ENCODE data around the gene DEPDC1. TPM values are rescaled to one million over a fixed set of nuclear protein-coding genes. Genes with fewer than 3 reads are reported as not detected.
A peak's percentile ranks its signal among the peaks of the same experiment; 100 is the strongest.

DEPDC1 gene
- total and polyA plus RNA-seq, 7 donors: 0.01 to 0.26 (median 0.08) TPM; not detected in 1

DNA sequence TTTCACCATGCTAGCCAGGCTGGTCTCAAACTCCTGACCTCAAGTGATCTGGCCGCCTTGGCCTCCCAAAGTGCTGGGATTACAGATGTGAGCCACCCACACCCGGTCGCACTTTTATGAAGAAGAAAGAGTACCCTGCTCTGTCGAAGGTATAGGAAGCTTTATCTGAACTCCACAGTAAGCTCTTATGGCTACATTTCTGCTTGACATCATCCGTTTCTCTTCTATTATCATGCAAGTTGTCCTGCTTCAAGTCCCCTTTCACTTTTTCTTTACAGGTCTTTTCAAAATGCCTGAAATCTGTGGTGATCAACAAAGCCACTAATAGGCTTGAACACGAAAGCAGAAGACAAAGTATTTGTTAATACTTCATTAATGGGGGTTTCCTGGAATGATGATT, 51.2 kb downstream of the DEPDC1 start:
- ATAC-seq (no peak), DNase-seq (no peak)
- Histone ChIP-seq H3K27ac (no peak overlapping the region), H3K4me3 (no peak overlapping the region), H3K4me1 (no peaks in the 10 kb centered on the region), H3K27me3 (ENCODE audit: insufficient read depth in 3 of 3, low read length in 2 of 3) (no peaks in the 10 kb centered on the region), H3K36me3 (ENCODE audit: insufficient read depth in 1 of 2, low read depth in 1 of 2) (no peaks in the 10 kb centered on the region), H3K9me3 (no peaks in the 10 kb centered on the region)
- 88 to 93% (median 91%) methylated on average over 6 of the region's 6 CpGs for WGBS, 3 donors
- TF ChIP-seq, protein P1, sequence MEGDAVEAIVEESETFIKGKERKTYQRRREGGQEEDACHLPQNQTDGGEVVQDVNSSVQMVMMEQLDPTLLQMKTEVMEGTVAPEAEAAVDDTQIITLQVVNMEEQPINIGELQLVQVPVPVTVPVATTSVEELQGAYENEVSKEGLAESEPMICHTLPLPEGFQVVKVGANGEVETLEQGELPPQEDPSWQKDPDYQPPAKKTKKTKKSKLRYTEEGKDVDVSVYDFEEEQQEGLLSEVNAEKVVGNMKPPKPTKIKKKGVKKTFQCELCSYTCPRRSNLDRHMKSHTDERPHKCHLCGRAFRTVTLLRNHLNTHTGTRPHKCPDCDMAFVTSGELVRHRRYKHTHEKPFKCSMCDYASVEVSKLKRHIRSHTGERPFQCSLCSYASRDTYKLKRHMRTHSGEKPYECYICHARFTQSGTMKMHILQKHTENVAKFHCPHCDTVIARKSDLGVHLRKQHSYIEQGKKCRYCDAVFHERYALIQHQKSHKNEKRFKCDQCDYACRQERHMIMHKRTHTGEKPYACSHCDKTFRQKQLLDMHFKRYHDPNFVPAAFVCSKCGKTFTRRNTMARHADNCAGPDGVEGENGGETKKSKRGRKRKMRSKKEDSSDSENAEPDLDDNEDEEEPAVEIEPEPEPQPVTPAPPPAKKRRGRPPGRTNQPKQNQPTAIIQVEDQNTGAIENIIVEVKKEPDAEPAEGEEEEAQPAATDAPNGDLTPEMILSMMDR (IDR thresholded peaks at IDR 0.05): no peak
- intact Hi-C loops (cut with DNase I): no loop called here

DNA sequence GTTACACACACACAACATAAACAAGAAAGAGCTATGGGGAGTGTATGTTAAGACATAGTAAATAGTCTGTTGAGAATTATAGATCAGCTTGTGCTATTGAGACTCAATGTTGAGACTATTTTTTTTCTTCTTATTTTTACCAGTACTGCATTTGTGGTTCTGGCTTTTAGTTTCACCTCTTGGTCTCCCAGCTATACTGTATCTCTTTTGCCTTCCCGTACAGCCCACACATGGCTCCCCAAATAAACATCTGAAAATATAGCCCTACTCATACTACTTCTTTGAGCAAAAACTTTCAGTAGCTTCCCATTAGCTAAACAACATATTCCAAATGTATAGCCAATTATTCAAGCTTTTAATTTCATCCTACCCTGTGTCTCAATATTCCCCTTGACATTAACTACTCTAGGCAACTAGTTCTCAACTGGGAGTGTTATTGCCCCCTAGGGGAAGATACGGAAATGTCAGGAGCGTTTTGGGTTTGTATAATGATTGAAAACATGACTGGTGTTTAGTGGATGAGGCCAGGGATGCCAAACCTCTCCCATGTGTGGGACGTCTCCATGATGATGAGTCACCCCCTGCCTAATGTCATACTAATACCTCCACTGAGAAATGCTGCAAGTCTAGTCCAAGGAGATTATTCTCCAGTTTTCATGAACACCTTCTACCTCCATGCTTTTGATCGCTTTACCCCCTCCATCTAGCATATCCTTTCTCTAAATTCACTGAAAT, 53.9 kb downstream of the DEPDC1 start:
- no peaks in the 10 kb centered on the region for H3K36me3 ChIP-seq (ENCODE audit: insufficient read depth in 1 of 2, low read depth in 1 of 2)
- H3K27me3 ChIP-seq (ENCODE audit: insufficient read depth in 3 of 3, low read length in 2 of 3): no peaks in the 10 kb centered on the region
- TF ChIP-seq, protein P1 (IDR thresholded peaks at IDR 0.05): peak; percentile 38
- H3K4me1 ChIP-seq: no peaks in the 10 kb centered on the region
- WGBS, 3 donors: 40 to 42% (median 41%) methylated on average over 5 of the region's 5 CpGs
- intact Hi-C loops (cut with DNase I): no loop called here
- no peak overlapping the region for H3K4me3 ChIP-seq
- no peak for DNase-seq
- ATAC-seq: no peak
- H3K9me3 ChIP-seq: no peaks in the 10 kb centered on the region
- H3K27ac ChIP-seq: no peak overlapping the region

DNA sequence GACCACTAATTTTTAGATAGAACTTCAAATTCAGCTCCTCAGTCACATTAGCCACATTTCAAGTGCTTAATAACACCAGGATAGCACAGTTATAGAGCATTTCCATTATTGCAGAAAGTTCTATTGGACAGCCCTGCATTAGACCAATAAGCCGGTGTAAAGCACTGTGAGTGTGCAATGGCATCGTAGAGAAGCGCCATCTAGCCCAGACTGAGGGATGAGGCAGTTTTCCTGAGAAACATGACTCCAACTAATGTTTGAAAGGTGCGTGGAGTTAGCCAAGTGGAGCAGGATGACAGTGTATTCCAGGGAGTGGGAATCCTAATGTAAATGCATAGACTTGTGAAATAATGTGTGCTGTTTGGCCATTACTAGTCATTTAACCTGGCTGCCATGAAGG, 54.9 kb downstream of the DEPDC1 start:
- TF ChIP-seq, protein P1 (IDR thresholded peaks at IDR 0.05): no peak
- intact Hi-C loops (cut with DNase I): no loop called here
- whole genome bisulfite sequencing, 3 donors: 68 to 77% (median 73%) methylated on average over 4 of the region's 4 CpGs

DNA sequence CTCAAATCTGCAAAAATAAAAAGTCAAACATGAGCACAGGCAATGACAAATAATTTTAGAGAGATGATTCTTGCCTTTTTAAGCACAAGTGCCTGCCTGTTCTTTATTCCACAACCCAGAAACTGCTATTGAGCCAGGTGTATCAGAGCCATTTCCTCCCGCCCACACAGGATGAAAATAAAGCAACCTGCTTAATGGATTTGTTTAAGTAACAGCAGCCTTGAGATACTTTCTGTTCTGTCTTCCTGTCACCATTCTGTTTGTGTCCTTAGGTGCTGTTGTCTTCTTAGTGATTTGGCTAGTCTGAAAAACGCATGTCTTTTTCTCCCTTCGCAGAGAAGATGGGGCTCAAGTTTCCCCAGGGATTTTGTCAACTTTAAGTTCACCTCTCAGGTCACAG, 58.6 kb downstream of the DEPDC1 start:
- Histone ChIP-seq H3K9me3 (no peaks in the 10 kb centered on the region), H3K27me3 (ENCODE audit: insufficient read depth in 3 of 3, low read length in 2 of 3) (no peaks in the 10 kb centered on the region), H3K36me3 (ENCODE audit: insufficient read depth in 1 of 2, low read depth in 1 of 2) (no peaks in the 10 kb centered on the region), H3K27ac (no peak overlapping the region), H3K4me3 (no peak overlapping the region), H3K4me1 (no peaks in the 10 kb centered on the region)
- TF ChIP-seq, protein P1 (IDR thresholded peaks at IDR 0.05): no peak
- DNase-seq (no peak), ATAC-seq (no peak)
- intact Hi-C loops (cut with DNase I): no loop called here
- WGBS, 3 donors: 45 to 61% (median 48%) methylated on average over 3 of the region's 3 CpGs

More for the DNA sequence above, 54.9 kb downstream of the DEPDC1 start:
- H3K27ac ChIP-seq: no peak overlapping the region
- ATAC-seq (no peak), DNase-seq (no peak)
- H3K9me3 ChIP-seq: no peaks in the 10 kb centered on the region
- no peaks in the 10 kb centered on the region for H3K36me3 ChIP-seq (ENCODE audit: insufficient read depth in 1 of 2, low read depth in 1 of 2)
- no peaks in the 10 kb centered on the region for H3K27me3 ChIP-seq (ENCODE audit: insufficient read depth in 3 of 3, low read length in 2 of 3)
- H3K4me1 ChIP-seq: no peaks in the 10 kb centered on the region
- H3K4me3 ChIP-seq: no peak overlapping the region

DNA sequence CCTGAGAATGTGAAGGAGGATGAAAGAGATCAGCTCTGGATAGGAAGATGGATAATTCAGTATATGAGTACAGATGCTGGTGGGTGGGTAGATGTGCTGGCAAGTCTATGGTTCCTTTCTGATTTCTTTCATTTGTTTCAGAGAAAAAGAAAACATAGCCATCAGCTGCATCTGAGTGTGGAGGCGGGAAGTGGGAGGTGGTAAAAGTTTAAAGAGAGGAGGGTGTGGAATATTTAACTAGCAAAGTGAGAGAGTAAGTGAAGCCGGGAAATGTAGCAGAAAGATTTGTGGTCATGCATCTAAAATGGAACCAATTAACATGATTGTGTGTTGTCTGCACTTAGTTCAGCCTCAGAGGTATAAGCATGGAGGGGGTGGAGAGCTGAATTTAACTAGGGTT, 63.5 kb downstream of the DEPDC1 start:
- intact Hi-C loops (cut with DNase I): loop anchor here in 1 of 2 donors (2.0 kb wide), 1 partner anchor 313 kb away; no protein-coding TSS in a partner anchor
- no peaks in the 10 kb centered on the region for H3K27me3 ChIP-seq (ENCODE audit: insufficient read depth in 3 of 3, low read length in 2 of 3)
- no peak overlapping the region for H3K4me3 ChIP-seq
- DNase-seq (no peak), ATAC-seq (no peak)
- no peaks in the 10 kb centered on the region for H3K36me3 ChIP-seq (ENCODE audit: insufficient read depth in 1 of 2, low read depth in 1 of 2)
- 49 to 56% (median 54%) methylated on average over 2 of the region's 2 CpGs for WGBS, 3 donors
- TF ChIP-seq, protein P1 (IDR thresholded peaks at IDR 0.05): no peak
- no peak overlapping the region for H3K27ac ChIP-seq
- H3K4me1 ChIP-seq: no peaks in the 10 kb centered on the region
- H3K9me3 ChIP-seq: no peaks in the 10 kb centered on the region

Measured in psoas muscle (tissue), 8 donors.